Smooth muscle cell (in vitro differentiated cells): ENCODE measurements around the gene CLDN18. TPM values are rescaled to one million over a fixed set of nuclear protein-coding genes. Genes with fewer than 3 reads are reported as not detected.

ENCODE experiments used
- DNase-seq: peaks from one replicate; lab custom pipeline; 2025; ENCODE audit not compliant: unreplicated experiment; lab: John Stamatoyannopoulos, UW
- H2AFZ ChIP-seq: fragments of 200-600 bp; sonication (generic); 2 replicates; pipeline ENCODE4 v1.6.0; 2016; ENCODE audit warnings: antibody characterized with exemption, low read depth, mild to moderate bottlenecking
- H3F3A ChIP-seq: fragments of 200-600 bp; sonication (generic); 2 replicates; pipeline ENCODE4 v1.6.0; 2017; ENCODE audit warnings: antibody characterized with exemption, low read depth
- H3K27ac ChIP-seq: fragments of 200-600 bp; sonication (generic); 2 replicates; pipeline ENCODE4 v1.5.1; 2016; ENCODE audit warnings: low read depth, mild to moderate bottlenecking
- H3K27me3 ChIP-seq: fragments of 200-600 bp; sonication (generic); 2 replicates; pipeline ENCODE4 v1.6.1; 2016; ENCODE audit warnings: low read depth, mild to moderate bottlenecking
- H3K36me3 ChIP-seq: fragments of 200-600 bp; sonication (generic); 2 replicates; pipeline ENCODE4 v1.5.1; 2016; ENCODE audit warnings: low read depth
- H3K4me1 ChIP-seq: fragments of 200-600 bp; sonication (generic); 2 replicates; pipeline ENCODE4 v1.5.1; 2016; ENCODE audit warnings: low read depth
- H3K4me2 ChIP-seq: fragments of 200-600 bp; sonication (generic); 2 replicates; pipeline ENCODE4 v1.6.0; 2016; ENCODE audit warnings: mild to moderate bottlenecking
- H3K4me3 ChIP-seq: fragments of 200-600 bp; sonication (generic); 2 replicates; pipeline ENCODE4 v1.5.1; 2016; ENCODE audit warnings: mild to moderate bottlenecking
- H3K79me2 ChIP-seq: fragments of 200-600 bp; sonication (generic); 2 replicates; pipeline ENCODE4 v1.6.0; 2016; ENCODE audit warnings: low read depth, mild to moderate bottlenecking
- H3K9ac ChIP-seq: fragments of 200-600 bp; sonication (generic); 2 replicates; pipeline ENCODE4 v1.6.0; 2016; ENCODE audit warnings: low read depth
- H3K9me3 ChIP-seq: fragments of 200-600 bp; sonication (generic); replicated peaks from 2 replicates; pipeline ENCODE4 v1.5.1; 2016; ENCODE audit warnings: low read depth
- H4K20me1 ChIP-seq: fragments of 200-600 bp; sonication (generic); 2 replicates; pipeline ENCODE4 v1.6.0; 2016; ENCODE audit warnings: low read depth
- CTCF ChIP-seq: fragments of 200-600 bp; sonication (generic); IDR thresholded peaks from 2 replicates; pipeline ENCODE4 v1.5.1; 2017; ENCODE audit warnings: borderline replicate concordance, mild to moderate bottlenecking, antibody characterized with exemption; ENCODE audit not compliant: insufficient read depth, poor library complexity, severe bottlenecking
- WGBS: methylation state at CpG from one replicate; pipeline ENCODE4 v1.1.7; 2016; ENCODE audit warnings: low lambda C conversion rate; 5-methylcytosine and 5-hydroxymethylcytosine counted together
- polyA plus RNA-seq: library from polyadenylated mRNA; unstranded; fragments of >200 nt; fragmentation: Nextera tagmentation; extraction: Ambion mirVana; gene quantifications from 2 replicates; pipeline ENCODE4 v1.2.1, GENCODE V29; 2016
- total RNA-seq: library from RNA; depleted of rRNA; stranded (reverse); fragments of >200 nt; gene quantifications from 2 replicates; pipeline ENCODE4 v1.2.3, GENCODE V29; 2014

The CLDN18 gene
- total and polyA plus RNA-seq, 2 experiments from 2014 or later: 0.11 TPM; not detected in 1

GRCh38 chr3:138033202-138033691 lies 23.3 kb downstream of the CLDN18 start:
- DNase-seq: no peak
- no peaks in the 10 kb centered on the region for H3K79me2 ChIP-seq
- no peaks in the 10 kb centered on the region for H3K9me3 ChIP-seq
- no peak overlapping the region for H2AFZ ChIP-seq
- H3K27me3 ChIP-seq: no peaks in the 10 kb centered on the region
- no peak overlapping the region for H3K4me2 ChIP-seq
- no peak for TF ChIP-seq CTCF
- no peaks in the 10 kb centered on the region for H3F3A ChIP-seq
- no peak overlapping the region for H3K9ac ChIP-seq
- no peaks in the 10 kb centered on the region for H4K20me1 ChIP-seq
- no peaks in the 10 kb centered on the region for H3K36me3 ChIP-seq
- H3K4me3 ChIP-seq: no peak overlapping the region
- no peak overlapping the region for H3K27ac ChIP-seq
- no peaks in the 10 kb centered on the region for H3K4me1 ChIP-seq
- WGBS: 100% methylated on average over 2 of the region's 2 CpGs

DNA sequence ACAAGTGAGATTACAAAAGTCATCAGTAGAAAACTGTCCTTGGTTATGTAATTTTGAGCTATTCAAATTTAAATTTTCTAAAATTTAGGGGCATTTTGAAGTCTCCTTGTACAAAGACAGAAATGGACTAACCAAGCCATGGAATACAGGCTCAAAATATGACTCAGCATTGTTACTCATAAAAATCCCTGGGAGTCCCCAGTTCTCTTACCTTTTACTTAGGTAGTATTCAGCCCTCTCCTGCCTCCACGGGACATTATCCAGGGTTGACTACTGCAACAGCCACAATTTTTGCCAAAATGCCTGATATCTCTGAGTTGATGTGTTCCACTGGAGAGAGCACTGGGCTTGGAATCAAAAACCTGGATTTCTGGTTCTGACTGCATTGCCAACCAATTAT lies 25.0 kb downstream of the CLDN18 start:
- Histone ChIP-seq H3K27me3 (no peaks in the 10 kb centered on the region), H3F3A (no peaks in the 10 kb centered on the region), H3K9ac (no peak overlapping the region), H3K79me2 (no peaks in the 10 kb centered on the region), H3K4me3 (no peak overlapping the region), H3K4me2 (no peak overlapping the region), H3K9me3 (no peaks in the 10 kb centered on the region), H3K4me1 (no peaks in the 10 kb centered on the region), H4K20me1 (no peaks in the 10 kb centered on the region), H2AFZ (no peak overlapping the region), H3K36me3 (no peaks in the 10 kb centered on the region), H3K27ac (no peak overlapping the region)
- WGBS: 89% methylated on average over 1 of the region's 1 CpG
- TF ChIP-seq CTCF: no peak
- no peak for DNase-seq

DNA sequence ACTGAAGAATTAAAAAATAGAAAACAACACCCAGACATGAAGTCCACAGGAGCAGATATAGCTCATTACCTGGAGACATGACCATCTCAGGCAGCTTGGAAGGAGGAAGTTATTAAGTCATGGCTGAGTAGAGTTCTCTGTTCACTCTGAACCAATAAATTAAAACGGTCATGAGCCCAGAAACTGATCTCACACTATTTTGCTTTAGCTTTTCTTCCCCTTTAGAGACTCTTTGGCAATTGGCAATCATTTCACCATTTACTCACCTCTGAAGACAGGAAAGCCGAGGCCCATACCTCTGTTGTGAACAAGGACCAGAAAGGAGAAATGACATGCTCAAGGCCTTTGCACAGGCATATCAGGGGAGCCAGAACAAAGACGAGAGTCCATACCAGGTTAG lies 26.6 kb downstream of the CLDN18 start:
- Histone ChIP-seq H3K9me3 (no peaks in the 10 kb centered on the region), H3K36me3 (no peaks in the 10 kb centered on the region), H3K4me2 (no peak overlapping the region), H3K27ac (no peak overlapping the region), H3K4me3 (no peak overlapping the region), H3K9ac (no peak overlapping the region), H2AFZ (no peak overlapping the region), H3K79me2 (no peaks in the 10 kb centered on the region), H3K4me1 (no peaks in the 10 kb centered on the region), H3K27me3 (no peaks in the 10 kb centered on the region), H4K20me1 (no peaks in the 10 kb centered on the region), H3F3A (no peaks in the 10 kb centered on the region)
- no peak for TF ChIP-seq CTCF
- no peak for DNase-seq
- WGBS: 61% methylated on average over 3 of the region's 3 CpGs

GRCh38 chr3:138038725-138039462 lies 28.9 kb downstream of the CLDN18 start:
- Histone ChIP-seq H3K9ac (no peak overlapping the region), H4K20me1 (no peaks in the 10 kb centered on the region), H3K4me2 (no peak overlapping the region), H3K9me3 (no peaks in the 10 kb centered on the region), H3K27ac (no peak overlapping the region), H3F3A (peaks cover 2% of the 10 kb centered on the region), H3K36me3 (no peaks in the 10 kb centered on the region), H3K4me1 (no peaks in the 10 kb centered on the region), H3K27me3 (no peaks in the 10 kb centered on the region), H3K4me3 (no peak overlapping the region), H3K79me2 (no peaks in the 10 kb centered on the region), H2AFZ (no peak overlapping the region)
- TF ChIP-seq CTCF: no peak
- DNase-seq: no peak
- WGBS: 97% methylated on average over 4 of the region's 4 CpGs
